Hepatocyte (in vitro differentiated cells): ENCODE measurements around the gene TMEM108. TPM values are rescaled to one million over a fixed set of nuclear protein-coding genes. Genes with fewer than 3 reads are reported as not detected.

Experiments
- DNase-seq: peaks from one replicate; pipeline ENCODE4 v3.0.0-alpha.2; 2016; ENCODE audit warnings: low spot score
- H2AFZ ChIP-seq: fragments of 200-600 bp; sonication (generic); 2 replicates; pipeline ENCODE4 v1.6.0; 2016; ENCODE audit warnings: antibody characterized with exemption, mild to moderate bottlenecking
- H3K27ac ChIP-seq: fragments of 200-600 bp; sonication (generic); 2 replicates; pipeline ENCODE4 v1.5.1; 2016; ENCODE audit warnings: mild to moderate bottlenecking
- H3K27me3 ChIP-seq: fragments of 200-600 bp; sonication (generic); 2 replicates; pipeline ENCODE4 v1.6.1; 2016
- H3K36me3 ChIP-seq: fragments of 200-600 bp; sonication (generic); replicated peaks from 2 replicates; pipeline ENCODE4 v1.5.1; 2016; ENCODE audit warnings: low read depth; ENCODE audit not compliant: insufficient read depth
- H3K4me1 ChIP-seq: fragments of 200-600 bp; sonication (generic); 2 replicates; pipeline ENCODE4 v1.5.1; 2016; ENCODE audit warnings: mild to moderate bottlenecking, moderate library complexity; ENCODE audit not compliant: insufficient read depth
- H3K4me2 ChIP-seq: fragments of 200-600 bp; sonication (generic); 2 replicates; pipeline ENCODE4 v1.6.0; 2016
- H3K4me3 ChIP-seq: fragments of 200-600 bp; sonication (generic); 2 replicates; pipeline ENCODE4 v1.5.1; 2016; ENCODE audit warnings: mild to moderate bottlenecking
- H3K79me2 ChIP-seq: fragments of 200-600 bp; sonication (generic); 2 replicates; pipeline ENCODE4 v1.6.0; 2017; ENCODE audit warnings: mild to moderate bottlenecking
- H3K9me2 ChIP-seq: fragments of 200-600 bp; sonication (generic); replicated peaks from 2 replicates; pipeline ENCODE4 v1.6.0; 2017; ENCODE audit warnings: mild to moderate bottlenecking; ENCODE audit not compliant: insufficient read depth
- H3K9me3 ChIP-seq: fragments of 200-600 bp; sonication (generic); 2 replicates; pipeline ENCODE4 v1.5.1; 2016; ENCODE audit warnings: low read depth, mild to moderate bottlenecking
- H4K20me1 ChIP-seq: fragments of 200-600 bp; sonication (generic); 2 replicates; pipeline ENCODE4 v1.6.0; 2016; ENCODE audit warnings: mild to moderate bottlenecking; ENCODE audit not compliant: insufficient read depth, poor library complexity, severe bottlenecking
- CTCF ChIP-seq: fragments of 200-600 bp; sonication (generic); IDR thresholded peaks from 2 replicates; pipeline ENCODE4 v1.5.1; 2016; ENCODE audit warnings: antibody characterized with exemption, mild to moderate bottlenecking; ENCODE audit not compliant: poor library complexity
- EZH2 ChIP-seq: fragments of 200-600 bp; sonication (generic); IDR thresholded peaks from 2 replicates; pipeline ENCODE4 v1.6.1; 2016; ENCODE audit warnings: antibody characterized with exemption, mild to moderate bottlenecking, borderline replicate concordance
- EZH2phosphoT487 ChIP-seq: fragments of 200-600 bp; sonication (generic); IDR thresholded peaks from one replicate; pipeline ENCODE4 v1.6.1; 2018; ENCODE audit warnings: antibody characterized with exemption, mild to moderate bottlenecking, low read depth, moderate library complexity; ENCODE audit not compliant: unreplicated experiment, severe bottlenecking
- WGBS: methylation state at CpG from one replicate; pipeline ENCODE4 v1.1.6; 2016; ENCODE audit warnings: low lambda C conversion rate; ENCODE audit errors: missing lambda C conversion rate; 5-methylcytosine and 5-hydroxymethylcytosine counted together
- polyA plus RNA-seq: library from polyadenylated mRNA; unstranded; fragments of >200 nt; fragmentation: Nextera tagmentation; extraction: Ambion mirVana; gene quantifications from 2 replicates; pipeline ENCODE4 v1.2.1, GENCODE V29; 2016
- total RNA-seq: library from RNA; depleted of rRNA; stranded (reverse); fragments of >200 nt; gene quantifications from 2 replicates; pipeline ENCODE4 v1.2.3, GENCODE V29; 2014

TMEM108 gene
- total and polyA plus RNA-seq, 2 experiments from 2014 or later, result 0.53 to 6.5 TPM

DNA sequence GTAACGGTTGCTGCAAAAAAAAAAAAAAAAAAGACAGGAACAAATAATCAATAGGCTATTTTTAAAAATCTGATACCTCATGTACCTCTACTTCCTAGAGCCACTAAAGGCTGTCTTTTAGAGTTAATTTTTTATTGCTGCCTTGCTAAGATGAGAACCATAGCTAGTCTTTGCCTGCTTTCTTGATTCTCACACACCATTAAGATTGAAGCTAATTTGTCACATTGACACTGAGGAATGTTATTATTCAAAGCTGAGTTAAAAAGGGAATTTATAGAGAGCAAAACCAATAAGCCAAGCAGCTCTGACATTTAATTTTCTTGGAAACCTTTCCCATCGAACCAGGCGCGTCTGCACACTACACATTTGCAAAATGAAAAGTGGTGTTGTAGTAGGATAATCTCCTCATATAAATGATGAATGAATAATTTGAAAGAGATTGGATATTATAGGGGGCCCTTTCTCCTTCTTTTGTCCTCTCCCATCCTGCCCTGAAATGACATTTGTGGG, 149.7 kb downstream of the TMEM108 start:
- Histone ChIP-seq H3K9me2 (no peaks in the 10 kb centered on the region), H3K27ac (no peak overlapping the region), H3K27me3 (no peaks in the 10 kb centered on the region), H2AFZ (no peak overlapping the region), H3K4me1 (peaks cover 5% of the 10 kb centered on the region), H3K4me3 (no peak overlapping the region), H3K4me2 (no peak overlapping the region), H3K79me2 (no peaks in the 10 kb centered on the region), H3K9me3 (no peaks in the 10 kb centered on the region), H4K20me1 (no peaks in the 10 kb centered on the region), H3K36me3 (no peaks in the 10 kb centered on the region)
- 91% methylated on average over 4 of the region's 4 CpGs for WGBS
- no peak for DNase-seq
- TF ChIP-seq EZH2phosphoT487 (no peak), EZH2 (no peak), CTCF (no peak)

GRCh38 chr3:133188996-133189395, 150.8 kb downstream of the TMEM108 start:
- 78% methylated on average over 1 of the region's 1 CpG for WGBS

GRCh38 chr3:133189893-133190292, 151.7 kb downstream of the TMEM108 start:
- TF ChIP-seq EZH2phosphoT487 (no peak), EZH2 (no peak), CTCF (no peak)
- Histone ChIP-seq H3K9me2 (no peaks in the 10 kb centered on the region), H4K20me1 (no peaks in the 10 kb centered on the region), H3K4me3 (no peak overlapping the region), H3K4me1 (peaks cover 5% of the 10 kb centered on the region), H3K27me3 (no peaks in the 10 kb centered on the region), H3K79me2 (no peaks in the 10 kb centered on the region), H2AFZ (no peak overlapping the region), H3K36me3 (no peaks in the 10 kb centered on the region), H3K9me3 (no peaks in the 10 kb centered on the region), H3K4me2 (no peak overlapping the region), H3K27ac (no peak overlapping the region)
- no peak for DNase-seq
- 100% methylated on average over 1 of the region's 1 CpG for WGBS

More at GRCh38 chr3:133188996-133189395, 150.8 kb downstream of the TMEM108 start:
- Histone ChIP-seq H3K4me2 (no peak overlapping the region), H3K27ac (no peak overlapping the region), H3K9me3 (no peaks in the 10 kb centered on the region), H3K4me1 (peaks cover 5% of the 10 kb centered on the region), H4K20me1 (no peaks in the 10 kb centered on the region), H3K9me2 (no peaks in the 10 kb centered on the region), H3K27me3 (no peaks in the 10 kb centered on the region), H3K79me2 (no peaks in the 10 kb centered on the region), H3K36me3 (no peaks in the 10 kb centered on the region), H3K4me3 (no peak overlapping the region), H2AFZ (no peak overlapping the region)
- no peak for DNase-seq
- TF ChIP-seq CTCF (no peak), EZH2 (no peak), EZH2phosphoT487 (no peak)
